Tongue (tissue), 2 donors: ENCODE results near the gene SRC. TPM values are rescaled to one million over a fixed set of nuclear protein-coding genes. Genes with fewer than 3 reads are reported as not detected.

Source experiments
- DNase-seq: peaks from one replicate; pipeline ENCODE4 v3.0.0-alpha.2; 2015
- total RNA-seq: library from RNA; depleted of rRNA; stranded (reverse); fragments of >200 nt; gene quantifications from one replicate; pipeline ENCODE4 v1.2.3, GENCODE V29; 2014

The SRC gene
- 54.3 TPM for total RNA-seq

- peak; percentile 82 for DNase-seq
These were observed at the start of gene SRC for GRCh38 chr20:37345339-37346235. Gene SRC (plus strand): TSS chr20:37346140. CDS start chr20:37384154, 38,014 bp downstream.

- no peak for DNase-seq
These were observed 49.6 kb upstream of the SRC start for GRCh38 chr20:37296371-37296770.

GRCh38 chr20:37297066-37297736 is 48.7 kb upstream of the SRC start:
- no peak for DNase-seq

- DNase-seq: no peak
These were observed 47.6 kb upstream of the SRC start for GRCh38 chr20:37298190-37298939.

- DNase-seq: no peak
These were observed 46.0 kb upstream of the SRC start for GRCh38 chr20:37299718-37300528.

- DNase-seq: no peak
These were observed 44.8 kb upstream of the SRC start for GRCh38 chr20:37301120-37301519.

GRCh38 chr20:37301558-37301957 is 44.4 kb upstream of the SRC start:
- DNase-seq: no peak

GRCh38 chr20:37302981-37303380 is 43.0 kb upstream of the SRC start:
- no peak for DNase-seq

- no peak for DNase-seq
These were observed 42.3 kb upstream of the SRC start for GRCh38 chr20:37303637-37304036.

- no peak for DNase-seq
These were observed 40.9 kb upstream of the SRC start for GRCh38 chr20:37305079-37305478.

GRCh38 chr20:37305839-37306238 is 40.1 kb upstream of the SRC start:
- DNase-seq: no peak

GRCh38 chr20:37308086-37309050 is 37.6 kb upstream of the SRC start:
- DNase-seq: no peak

- no peak for DNase-seq
These were observed 36.6 kb upstream of the SRC start for GRCh38 chr20:37309290-37309689.

GRCh38 chr20:37309936-37310590 is 35.9 kb upstream of the SRC start:
- no peak for DNase-seq

GRCh38 chr20:37310951-37311350 is 35.0 kb upstream of the SRC start:
- no peak for DNase-seq

GRCh38 chr20:37311710-37312355 is 34.1 kb upstream of the SRC start:
- no peak for DNase-seq

- no peak for DNase-seq
These were observed 32.3 kb upstream of the SRC start for GRCh38 chr20:37313546-37314091.

- DNase-seq: no peak
These were observed 31.8 kb upstream of the SRC start for GRCh38 chr20:37314099-37314498.

GRCh38 chr20:37314617-37315016 is 31.3 kb upstream of the SRC start:
- no peak for DNase-seq
